ENCODE results near the gene OR2L2.
"Not testable (repeated sequence)": the region's sequence is repeated elsewhere in the genome, so short reads cannot be mapped to it uniquely, and the experiment has no call there.

OR2L2 gene, protein sequence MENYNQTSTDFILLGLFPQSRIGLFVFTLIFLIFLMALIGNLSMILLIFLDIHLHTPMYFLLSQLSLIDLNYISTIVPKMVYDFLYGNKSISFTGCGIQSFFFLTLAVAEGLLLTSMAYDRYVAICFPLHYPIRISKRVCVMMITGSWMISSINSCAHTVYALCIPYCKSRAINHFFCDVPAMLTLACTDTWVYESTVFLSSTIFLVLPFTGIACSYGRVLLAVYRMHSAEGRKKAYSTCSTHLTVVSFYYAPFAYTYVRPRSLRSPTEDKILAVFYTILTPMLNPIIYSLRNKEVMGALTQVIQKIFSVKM
- total RNA-seq, result 0 to 1.7 (median 0) reads per million in 17 experiments

DNA sequence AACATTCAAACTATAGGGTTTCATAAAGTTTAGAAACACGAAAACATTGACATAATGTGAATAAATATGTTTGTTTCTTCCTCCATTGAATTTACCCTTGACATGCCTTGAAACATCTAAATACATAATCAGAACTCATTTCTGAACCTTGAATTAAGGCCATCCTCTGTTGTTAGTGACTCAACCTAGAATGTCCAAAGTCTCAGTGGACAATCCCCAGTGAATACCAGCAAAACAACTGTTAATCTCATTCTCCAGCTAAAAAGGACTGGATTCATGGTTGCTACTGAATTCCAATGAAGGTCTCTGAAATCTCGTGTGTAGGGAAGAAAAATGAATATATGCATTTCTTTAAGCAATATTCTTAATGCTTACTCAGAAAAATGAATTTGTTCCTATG, at the start of gene OR2L2:
Gene OR2L2 (plus strand): TSS at position 301 of the 400 bp plus-strand sequence. CDS start 8,198 bp downstream, outside the sequence.
- DNase-seq, result no peak

DNA sequence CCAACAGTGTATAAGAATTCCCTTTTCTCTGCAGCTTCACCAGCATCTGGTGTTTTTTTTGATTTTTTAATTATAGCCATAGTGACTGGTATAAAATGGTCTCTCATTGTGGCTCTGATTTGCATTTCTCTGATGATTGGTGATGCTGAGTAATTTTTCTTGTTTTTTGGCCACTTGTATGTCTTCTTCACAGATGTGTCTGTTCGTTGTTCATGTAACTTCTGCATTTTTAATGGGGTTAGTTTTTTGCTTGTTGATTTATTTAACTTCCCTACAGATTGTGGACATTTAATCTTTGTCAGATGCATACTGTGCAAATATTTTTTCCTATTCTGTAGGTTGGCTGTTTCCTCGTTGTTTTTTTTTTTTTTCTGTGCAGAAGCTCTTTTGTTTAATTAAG, 36.9 kb upstream of the OR2L2 start:
- no peak for DNase-seq

GRCh38 chr1:247998811-247999210, 31.1 kb upstream of the OR2L2 start:
- no peak for DNase-seq

DNA sequence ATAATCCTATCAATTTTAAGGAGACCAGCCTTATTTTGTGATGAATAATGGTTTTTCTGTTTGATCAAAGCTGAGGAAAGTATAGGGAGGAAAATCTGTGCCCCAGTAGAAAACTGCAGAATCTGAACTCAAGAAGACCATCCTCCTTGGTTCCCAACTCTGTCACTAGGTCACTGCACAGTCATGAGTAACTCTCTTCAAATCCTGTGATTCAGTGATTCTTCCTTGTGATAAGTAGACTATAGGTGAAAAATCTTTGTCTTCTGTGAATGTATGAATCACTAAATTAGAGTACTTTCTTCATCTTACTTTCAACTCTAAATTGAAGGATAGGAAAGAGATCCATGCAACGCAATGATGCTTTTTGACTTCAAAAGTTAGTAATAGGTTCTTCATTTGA, 29.7 kb upstream of the OR2L2 start:
- no peak for DNase-seq

GRCh38 chr1:248007778-248008177, 22.1 kb upstream of the OR2L2 start:
- DNase-seq, result no peak

GRCh38 chr1:248009681-248010080, 20.2 kb upstream of the OR2L2 start:
- no peak for DNase-seq

GRCh38 chr1:248013229-248013710, 16.6 kb upstream of the OR2L2 start, which contains the start of gene OR2L5:
Gene OR2L5 (plus strand): TSS chr1:248013660. CDS start chr1:248021948, 8,288 bp downstream.
- no peak for DNase-seq

DNA sequence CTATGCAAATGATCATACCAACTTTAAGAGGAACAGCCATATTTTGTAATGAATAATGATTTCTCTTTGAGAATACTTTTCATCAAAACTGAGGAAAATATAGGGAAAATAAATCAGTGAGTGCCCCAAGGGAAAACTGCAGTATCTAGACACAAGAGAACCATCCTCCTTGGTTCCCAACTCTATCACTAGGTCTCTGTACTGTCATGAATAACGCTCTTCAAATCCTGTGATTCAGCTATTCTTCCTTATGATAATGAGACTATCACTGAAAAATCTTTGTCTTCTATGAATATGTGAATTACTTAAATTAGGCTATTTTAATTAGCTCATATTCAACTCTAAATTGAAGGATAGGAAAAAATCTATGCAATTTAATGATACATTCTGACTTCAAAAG, 14.1 kb upstream of the OR2L2 start:
- DNase-seq, result no peak

DNA sequence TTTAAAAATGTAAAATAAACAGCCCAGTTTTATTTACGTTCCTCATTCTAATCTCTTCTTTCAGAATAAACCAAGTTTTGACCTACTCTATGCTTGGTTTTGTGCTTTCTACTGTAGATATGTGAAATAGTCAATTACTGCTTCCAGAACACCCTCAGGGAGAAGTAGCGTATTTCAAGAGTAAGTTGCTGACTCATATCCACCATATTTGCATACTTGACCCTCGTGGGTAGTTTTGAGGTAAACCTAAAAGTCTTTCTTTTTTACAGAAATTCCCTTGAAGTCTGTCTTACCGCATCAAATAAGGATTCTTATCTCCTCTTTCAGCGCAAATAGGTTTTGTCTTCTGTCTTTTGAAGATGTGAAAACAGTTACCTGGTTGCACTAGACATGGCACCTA, 15.3 kb downstream of the OR2L2 start:
- DNase-seq, result no peak

- DNase-seq, result no peak
These were observed 16.7 kb downstream of the OR2L2 start, which contains the start of gene OR2L3 for GRCh38 chr1:248046536-248046935. Gene OR2L3 (plus strand): TSS chr1:248046836. CDS start chr1:248060682, 13,846 bp downstream.

GRCh38 chr1:248047008-248047407, 17.1 kb downstream of the OR2L2 start:
- DNase-seq, result no peak

DNA sequence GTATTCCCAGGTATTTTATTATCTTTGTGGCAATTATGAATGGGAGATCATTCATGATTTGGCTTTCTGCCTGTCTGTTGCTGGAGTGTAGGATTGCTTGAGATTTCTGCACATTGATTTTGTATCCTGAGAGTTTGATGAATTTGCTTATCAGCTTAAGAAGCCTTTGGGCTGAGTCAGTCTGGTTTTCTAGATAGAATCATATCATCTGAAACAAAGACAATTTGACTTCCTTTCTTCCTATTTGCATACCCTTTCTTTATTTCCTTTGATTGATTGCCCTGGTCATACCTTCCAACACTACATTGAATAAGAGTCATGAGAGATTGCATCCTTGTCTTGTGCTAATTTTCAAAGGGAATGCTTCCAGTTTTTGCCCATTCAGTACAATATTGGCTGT, 24.8 kb downstream of the OR2L2 start:
- no peak for DNase-seq

DNA sequence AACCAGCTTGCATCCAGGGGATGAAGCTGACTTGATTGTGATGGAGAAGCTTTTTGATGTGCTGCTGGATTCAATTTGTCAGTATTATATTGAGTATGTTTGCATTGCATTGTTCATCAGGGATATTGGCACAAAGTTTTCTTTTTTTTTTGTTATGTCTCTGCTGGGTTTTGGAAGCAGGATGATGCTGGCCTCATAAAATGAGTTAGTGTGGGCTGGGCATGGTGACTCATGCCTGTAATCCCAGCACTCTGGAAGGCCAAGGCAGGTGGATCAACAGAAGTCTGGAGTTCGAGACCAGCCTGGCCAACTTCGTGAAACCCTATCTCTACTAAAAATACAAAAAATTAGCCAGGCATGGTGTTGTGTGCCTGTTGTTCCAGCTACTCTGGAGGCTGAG, 25.4 kb downstream of the OR2L2 start:
- no peak for DNase-seq

DNA sequence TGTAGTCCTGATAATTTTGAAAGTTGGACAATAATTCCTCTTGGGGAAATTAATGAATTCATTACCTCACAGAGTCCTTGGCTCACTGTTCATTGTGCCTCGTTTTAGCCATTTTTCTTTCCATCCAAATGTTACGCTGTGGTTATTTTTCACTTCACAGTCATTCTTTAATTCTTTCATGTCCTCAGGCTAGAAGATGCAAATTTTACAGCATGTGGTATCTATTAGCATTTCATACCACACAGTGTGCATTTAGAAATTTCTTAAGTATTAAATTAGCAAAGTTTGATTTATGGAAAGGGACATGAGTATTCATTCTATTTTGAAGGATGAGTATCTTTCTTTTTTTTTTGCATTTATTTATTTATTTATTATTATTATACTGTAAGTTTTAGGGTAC, 35.2 kb downstream of the OR2L2 start:
- DNase-seq, result no peak

GRCh38 chr1:248065604-248066003, 35.7 kb downstream of the OR2L2 start:
- no peak for DNase-seq

GRCh38 chr1:248083864-248084263, 54.0 kb downstream of the OR2L2 start:
- DNase-seq, result not testable (repeated sequence)
